AG04450 (cell line): ENCODE results near the gene INSYN2B. TPM values are rescaled to one million over a fixed set of nuclear protein-coding genes. Genes with fewer than 3 reads are reported as not detected.

Experiments
- CTCF ChIA-PET: fragments of 300-600, 350-600 bp; formaldehyde crosslinking; extraction: SDS; loops from one replicate; lab custom pipeline; 2022; ENCODE audit warnings: antibody characterized with exemption, inconsistent platforms; lab: Charles Lee
- POLR2A ChIA-PET: fragments of 350-600 bp; formaldehyde crosslinking; extraction: SDS; loops from one replicate; lab custom pipeline; 2021; ENCODE audit warnings: antibody characterized with exemption, inconsistent platforms; lab: Yijun Ruan, JAX
- DNase-seq: peaks from one replicate; pipeline ENCODE4 v3.0.0-alpha.2; 2011; ENCODE audit warnings: low read depth, low spot score
- H3K27ac ChIP-seq: one replicate; pipeline ENCODE4 v1.5.1; 2012; ENCODE audit warnings: low read depth, low read length, control low read depth
- H3K27me3 ChIP-seq: one replicate; pipeline ENCODE4 v1.6.0; 2012; ENCODE audit warnings: low read length; ENCODE audit not compliant: control insufficient read depth, insufficient read depth
- H3K4me3 ChIP-seq: 2 replicates; pipeline ENCODE4 v1.5.1; 2011; ENCODE audit warnings: mild to moderate bottlenecking, low read depth, low read length, control low read depth
- H3K9me3 ChIP-seq: 2 replicates; pipeline ENCODE4 v1.5.1; 2012; ENCODE audit warnings: low read length; ENCODE audit not compliant: control insufficient read depth, insufficient read depth
- polyA plus RNA-seq: library from polyadenylated mRNA; depleted of rRNA; stranded (reverse); fragments of >200 nt; gene quantifications from 2 replicates; pipeline ENCODE4 v1.2.3, GENCODE V29; 2011
- TF ChIP-seq, protein P1 (sequence below): IDR thresholded peaks from 2 replicates; pipeline ENCODE4 v1.5.1; 2011; ENCODE audit warnings: low read depth, low read length, control low read depth, inconsistent platforms

Gene INSYN2B
- polyA plus RNA-seq, 1 experiment: 6.8 TPM

DNA sequence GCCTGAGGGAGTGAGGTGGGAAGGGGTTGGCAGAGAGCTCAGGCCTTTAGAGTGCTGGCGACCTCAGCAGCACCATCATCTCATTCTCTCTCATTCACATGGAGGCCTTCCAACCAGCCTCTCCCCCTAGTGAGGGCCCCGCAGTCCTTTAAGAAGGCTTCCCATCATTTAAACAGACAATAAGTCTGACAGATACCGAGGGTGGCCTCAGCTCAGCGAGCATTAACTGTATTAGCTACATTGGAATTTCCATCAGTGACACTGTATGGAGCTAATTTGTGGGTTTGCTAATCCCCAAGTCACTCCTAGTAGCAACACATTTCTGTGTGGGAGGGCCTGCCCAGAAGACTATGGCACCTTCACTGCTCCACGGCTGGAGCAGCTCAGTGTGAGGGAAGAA, 75.8 kb downstream of the INSYN2B start:
- POLR2A ChIA-PET: no interaction called here
- CTCF ChIA-PET: interaction anchor here (1.9 kb wide), 1 partner anchor 76 kb away, joined by 9 read pairs; the partner anchor contains the start of gene INSYN2B
- DNase-seq: no peak

DNA sequence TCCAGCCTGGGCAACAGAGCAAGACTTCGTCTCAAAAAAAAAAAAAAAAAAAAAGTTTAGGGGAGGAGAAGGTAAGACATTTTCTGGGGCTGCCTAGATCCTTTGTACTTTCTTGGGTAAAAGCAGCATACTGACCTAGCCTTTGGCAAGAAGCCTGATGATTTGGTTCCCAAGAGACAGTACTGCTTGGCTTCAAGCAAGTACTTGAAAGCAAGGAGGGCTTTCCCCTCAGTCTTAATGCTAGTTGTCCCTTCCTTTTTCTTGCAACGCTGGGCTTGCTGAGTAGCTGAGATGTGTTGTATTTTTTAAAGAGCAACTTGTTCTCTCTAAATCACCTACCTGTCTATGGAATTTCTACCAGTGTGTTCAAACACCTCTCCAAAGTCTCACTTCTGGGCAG, 76.2 kb downstream of the INSYN2B start:
- no peak for DNase-seq
- no peak overlapping the region for H3K4me3 ChIP-seq
- ChIA-PET POLR2A (no interaction called here), CTCF (interaction anchor here (1.2 to 1.9 kb wide), 2 partner anchors 16 to 76 kb away, joined by 3 to 9 read pairs; partner anchors contain the start of gene INSYN2B)
- H3K27ac ChIP-seq: no peak overlapping the region
- TF ChIP-seq, protein P1, sequence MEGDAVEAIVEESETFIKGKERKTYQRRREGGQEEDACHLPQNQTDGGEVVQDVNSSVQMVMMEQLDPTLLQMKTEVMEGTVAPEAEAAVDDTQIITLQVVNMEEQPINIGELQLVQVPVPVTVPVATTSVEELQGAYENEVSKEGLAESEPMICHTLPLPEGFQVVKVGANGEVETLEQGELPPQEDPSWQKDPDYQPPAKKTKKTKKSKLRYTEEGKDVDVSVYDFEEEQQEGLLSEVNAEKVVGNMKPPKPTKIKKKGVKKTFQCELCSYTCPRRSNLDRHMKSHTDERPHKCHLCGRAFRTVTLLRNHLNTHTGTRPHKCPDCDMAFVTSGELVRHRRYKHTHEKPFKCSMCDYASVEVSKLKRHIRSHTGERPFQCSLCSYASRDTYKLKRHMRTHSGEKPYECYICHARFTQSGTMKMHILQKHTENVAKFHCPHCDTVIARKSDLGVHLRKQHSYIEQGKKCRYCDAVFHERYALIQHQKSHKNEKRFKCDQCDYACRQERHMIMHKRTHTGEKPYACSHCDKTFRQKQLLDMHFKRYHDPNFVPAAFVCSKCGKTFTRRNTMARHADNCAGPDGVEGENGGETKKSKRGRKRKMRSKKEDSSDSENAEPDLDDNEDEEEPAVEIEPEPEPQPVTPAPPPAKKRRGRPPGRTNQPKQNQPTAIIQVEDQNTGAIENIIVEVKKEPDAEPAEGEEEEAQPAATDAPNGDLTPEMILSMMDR: no peak
- no peaks in the 10 kb centered on the region for H3K27me3 ChIP-seq
- H3K9me3 ChIP-seq: no peaks in the 10 kb centered on the region

More for the DNA sequence above, 75.8 kb downstream of the INSYN2B start:
- TF ChIP-seq, protein P1: no peak
- Histone ChIP-seq H3K27me3 (no peaks in the 10 kb centered on the region), H3K27ac (no peak overlapping the region), H3K4me3 (no peak overlapping the region), H3K9me3 (no peaks in the 10 kb centered on the region)

DNA sequence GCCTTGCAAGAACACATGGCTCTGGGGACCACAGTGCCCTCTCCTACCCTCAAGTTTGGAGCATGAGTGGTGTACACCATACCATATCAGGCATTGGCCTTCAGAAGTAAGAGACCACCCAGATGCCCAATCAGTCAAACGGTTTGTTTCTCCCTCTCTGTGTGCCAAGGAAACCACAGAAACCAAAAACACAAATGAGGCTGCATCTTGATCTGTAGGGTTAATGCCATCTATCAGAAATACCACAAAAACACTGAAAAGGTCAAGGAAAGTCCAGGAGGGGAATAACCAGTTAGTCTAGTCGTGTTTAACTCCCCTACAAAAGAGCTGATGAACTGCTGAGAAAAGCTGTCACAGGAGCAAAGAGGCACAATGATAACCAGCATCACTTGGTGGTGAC, 78.4 kb downstream of the INSYN2B start:
- Histone ChIP-seq H3K9me3 (no peaks in the 10 kb centered on the region), H3K4me3 (no peak overlapping the region), H3K27ac (no peak overlapping the region), H3K27me3 (no peaks in the 10 kb centered on the region)
- DNase-seq: no peak
- TF ChIP-seq, protein P1: no peak
- ChIA-PET CTCF (no interaction called here), POLR2A (no interaction called here)

DNA sequence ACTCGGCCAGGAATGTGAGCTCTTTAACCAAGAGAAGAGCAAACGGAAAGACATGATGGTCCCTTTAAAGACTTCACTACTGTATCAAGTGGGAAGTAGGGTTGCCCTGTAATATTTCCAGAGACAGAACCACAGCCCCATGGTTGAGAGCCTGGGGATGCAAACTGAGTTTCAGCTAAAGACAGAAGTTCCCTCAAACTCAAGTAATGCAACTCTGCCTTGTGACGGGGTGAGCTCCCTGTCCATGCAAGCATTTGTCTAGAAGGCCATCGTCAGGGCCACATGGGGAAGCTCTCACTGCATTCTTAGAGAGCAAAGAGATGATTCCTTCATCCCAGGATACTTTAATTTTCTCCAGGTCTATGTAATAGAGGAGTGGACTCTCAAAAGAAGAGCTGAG, 82.8 kb downstream of the INSYN2B start:
- no peak overlapping the region for H3K27ac ChIP-seq
- H3K27me3 ChIP-seq: no peaks in the 10 kb centered on the region
- H3K9me3 ChIP-seq: no peaks in the 10 kb centered on the region
- DNase-seq: no peak
- H3K4me3 ChIP-seq: no peak overlapping the region
- CTCF ChIA-PET: interaction anchor here (0.5 to 3.7 kb wide), 4 partner anchors 9 to 196 kb away, joined by 3 to 21 read pairs (median 6); partner anchors contain the start of gene INSYN2B
- TF ChIP-seq, protein P1: no peak
- POLR2A ChIA-PET: no interaction called here

DNA sequence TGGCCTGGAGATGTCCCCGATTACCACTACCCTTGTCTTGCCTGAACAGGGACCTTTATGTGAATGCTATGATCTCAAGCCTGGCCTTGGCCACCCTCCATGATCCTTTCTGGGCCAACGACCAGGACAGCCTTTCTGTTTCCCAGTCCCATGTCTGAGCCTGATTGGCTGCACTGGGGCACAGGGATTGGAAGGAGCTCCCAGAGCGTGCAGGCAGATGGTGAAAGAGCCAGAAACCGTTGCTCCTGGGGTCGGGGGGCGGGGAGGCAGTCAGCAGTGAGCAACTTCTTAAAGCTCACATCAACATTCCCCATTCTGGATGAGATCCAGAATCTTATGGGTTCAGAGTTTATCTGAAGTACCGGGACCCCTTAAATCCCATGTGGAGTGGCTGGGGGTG, 84.4 kb downstream of the INSYN2B start:
- DNase-seq: no peak
- Histone ChIP-seq H3K9me3 (no peaks in the 10 kb centered on the region), H3K27me3 (no peaks in the 10 kb centered on the region), H3K27ac (no peak overlapping the region), H3K4me3 (no peak overlapping the region)
- POLR2A ChIA-PET: interaction anchor here (0.7 kb wide), 1 partner anchor 50 kb away, joined by 5 read pairs; no protein-coding TSS in a partner anchor
- TF ChIP-seq, protein P1: no peak
- CTCF ChIA-PET: interaction anchor here (2.6 to 3.7 kb wide), 2 partner anchors 85 to 194 kb away, joined by 8 to 21 read pairs; partner anchors contain the start of gene INSYN2B
